DOHH2 (cell line): ENCODE results near the gene GALNT9.

ENCODE experiments used
- H3F3A ChIP-seq: fragments of 200-600 bp; sonication (generic), shearing (Covaris generic); 2 replicates; pipeline ENCODE4 v1.6.0; 2016; ENCODE audit warnings: antibody characterized with exemption, mild to moderate bottlenecking; ENCODE audit not compliant: control insufficient read depth, insufficient read depth
- H3K27ac ChIP-seq: fragments of 200-600 bp; sonication (generic); 2 replicates; pipeline ENCODE4 v1.5.1; 2014; ENCODE audit warnings: low read depth, mild to moderate bottlenecking, low read length, moderate library complexity
- H3K27me3 ChIP-seq: fragments of 200-600 bp; sonication (generic); 2 replicates; pipeline ENCODE4 v1.6.1; 2014; ENCODE audit warnings: mild to moderate bottlenecking, low read length, mixed read lengths; ENCODE audit not compliant: control insufficient read depth
- H3K36me3 ChIP-seq: fragments of 200-600 bp; sonication (generic); 2 replicates; pipeline ENCODE4 v1.6.1; 2014; ENCODE audit warnings: mild to moderate bottlenecking, low read length, moderate library complexity, mixed read lengths; ENCODE audit not compliant: control insufficient read depth
- H3K4me1 ChIP-seq: fragments of 200-600 bp; sonication (generic); 2 replicates; pipeline ENCODE4 v1.6.1; 2014; ENCODE audit warnings: mild to moderate bottlenecking, low read length, mixed read lengths; ENCODE audit not compliant: control insufficient read depth
- H3K4me2 ChIP-seq: fragments of 200-600 bp; sonication (generic); 2 replicates; pipeline ENCODE4 v1.6.0; 2014; ENCODE audit warnings: mild to moderate bottlenecking, low read length, moderate library complexity
- H3K4me3 ChIP-seq: fragments of 200-600 bp; sonication (generic); 2 replicates; pipeline ENCODE4 v1.5.1; 2014; ENCODE audit warnings: mild to moderate bottlenecking, low read length, mixed read lengths
- H3K79me2 ChIP-seq: fragments of 200-600 bp; sonication (generic); 2 replicates; pipeline ENCODE4 v1.6.1; 2014; ENCODE audit warnings: mild to moderate bottlenecking, low read length, mixed read lengths; ENCODE audit not compliant: control insufficient read depth
- H3K9me2 ChIP-seq: fragments of 200-600 bp; sonication (generic); replicated peaks from 2 replicates; pipeline ENCODE4 v1.6.1; 2014; ENCODE audit warnings: mild to moderate bottlenecking, low read length, mixed read lengths; ENCODE audit not compliant: control insufficient read depth
- H3K9me3 ChIP-seq: fragments of 200-600 bp; sonication (generic); 2 replicates; pipeline ENCODE4 v1.6.1; 2014; ENCODE audit warnings: antibody characterized with exemption, low read length, mixed read lengths; ENCODE audit not compliant: control insufficient read depth, insufficient read depth
- H4K20me1 ChIP-seq: fragments of 200-600 bp; sonication (generic); 2 replicates; pipeline ENCODE4 v1.6.0; 2014; ENCODE audit warnings: low read depth, mild to moderate bottlenecking, antibody characterized with exemption, low read length, moderate library complexity; ENCODE audit not compliant: control insufficient read depth, insufficient read depth
- CTCF ChIP-seq: fragments of 200-600 bp; sonication (generic); IDR thresholded peaks from one replicate; pipeline ENCODE4 v1.5.1; 2014; ENCODE audit warnings: antibody characterized with exemption, mild to moderate bottlenecking, low read depth, low read length; ENCODE audit not compliant: poor library complexity, severe bottlenecking
- EZH2phosphoT487 ChIP-seq: fragments of 200-600 bp; sonication (generic); IDR thresholded peaks from 2 replicates; pipeline ENCODE4 v1.6.1; 2017; ENCODE audit warnings: borderline replicate concordance, mild to moderate bottlenecking, antibody characterized with exemption, low read length, moderate library complexity, mixed read lengths

Gene GALNT9

GRCh38 chr12:132285991-132286681 is 43.3 kb downstream of the GALNT9 start:
- Histone ChIP-seq H3K4me3 (no peak overlapping the region), H3K9me3 (peaks cover 19% of the 10 kb centered on the region), H3K9me2 (no peaks in the 10 kb centered on the region), H3K4me1 (no peaks in the 10 kb centered on the region), H3K27ac (no peak overlapping the region), H3K36me3 (no peaks in the 10 kb centered on the region), H3K79me2 (no peaks in the 10 kb centered on the region), H3F3A (no peaks in the 10 kb centered on the region), H3K27me3 (no peaks in the 10 kb centered on the region), H4K20me1 (no peaks in the 10 kb centered on the region), H3K4me2 (no peak overlapping the region)
- TF ChIP-seq CTCF, result no peak
- no peak for TF ChIP-seq EZH2phosphoT487

GRCh38 chr12:132284827-132285741 is 44.3 kb downstream of the GALNT9 start:
- H4K20me1 ChIP-seq, result no peaks in the 10 kb centered on the region
- H3F3A ChIP-seq, result no peaks in the 10 kb centered on the region
- H3K4me3 ChIP-seq, result no peak overlapping the region
- no peaks in the 10 kb centered on the region for H3K27me3 ChIP-seq
- H3K4me2 ChIP-seq, result no peak overlapping the region
- TF ChIP-seq EZH2phosphoT487 (no peak), CTCF (no peak)
- peaks cover 17% of the 10 kb centered on the region for H3K9me3 ChIP-seq
- no peaks in the 10 kb centered on the region for H3K4me1 ChIP-seq
- no peak overlapping the region for H3K27ac ChIP-seq
- H3K36me3 ChIP-seq, result no peaks in the 10 kb centered on the region
- H3K9me2 ChIP-seq, result no peaks in the 10 kb centered on the region
- no peaks in the 10 kb centered on the region for H3K79me2 ChIP-seq

GRCh38 chr12:132284071-132284826 is 45.1 kb downstream of the GALNT9 start:
- TF ChIP-seq EZH2phosphoT487 (no peak), CTCF (no peak)
- Histone ChIP-seq H3K36me3 (no peaks in the 10 kb centered on the region), H3K27ac (no peak overlapping the region), H3K4me2 (no peak overlapping the region), H4K20me1 (no peaks in the 10 kb centered on the region), H3K9me3 (peaks cover 8% of the 10 kb centered on the region; the same call in 1 of the 2 replicates), H3K4me3 (no peak overlapping the region), H3K79me2 (no peaks in the 10 kb centered on the region), H3F3A (no peaks in the 10 kb centered on the region), H3K9me2 (no peaks in the 10 kb centered on the region), H3K4me1 (no peaks in the 10 kb centered on the region), H3K27me3 (no peaks in the 10 kb centered on the region)
